GM12878 (cell line): Measurements from ENCODE around the gene TRIP6. TPM values are rescaled to one million over a fixed set of nuclear protein-coding genes. Genes with fewer than 3 reads are reported as not detected.

Source experiments
- BCL11A ChIP-seq: IDR thresholded peaks from 2 replicates; pipeline ENCODE4 v1.6.1; 2011; ENCODE audit warnings: low read depth, low read length
- BHLHE40 ChIP-seq, 2 experiments: fragments of 450-650 bp in 1 of 2; IDR thresholded peaks; 2 replicates each; pipeline ENCODE4 v1.6.1; 2011 to 2017; ENCODE audit warnings: low read depth in 2 of 2, borderline replicate concordance in 1 of 2, improper control_type of control experiment in 1 of 2, low read length in 1 of 2, mild to moderate bottlenecking in 1 of 2
- CBFB ChIP-seq: IDR thresholded peaks from 2 replicates; pipeline ENCODE4 v1.6.1; 2016; ENCODE audit warnings: antibody characterized with exemption, low read depth
- CHD1 ChIP-seq: IDR thresholded peaks from 2 replicates; pipeline ENCODE4 v1.6.1; 2012; ENCODE audit warnings: low read depth, low read length, improper control_type of control experiment
- EP300 ChIP-seq, 2 experiments: fragments of 150-350 bp in 1 of 2; IDR thresholded peaks; 2 replicates each; pipeline ENCODE4 v1.6.1; 2011 to 2012; ENCODE audit warnings: low read depth in 2 of 2, low read length in 2 of 2, borderline replicate concordance in 1 of 2, improper control_type of control experiment in 1 of 2, inconsistent platforms in 1 of 2; ENCODE audit not compliant: control insufficient read depth in 1 of 2
- FOXK2 ChIP-seq: fragments of 450-650 bp; IDR thresholded peaks from 2 replicates; pipeline ENCODE4 v1.6.1; 2017; ENCODE audit warnings: mild to moderate bottlenecking, moderate library complexity
- HDAC2 ChIP-seq: fragments of 200-600 bp; sonication (generic); IDR thresholded peaks from 2 replicates; pipeline ENCODE4 v1.6.1; 2017
- HDAC6 ChIP-seq: fragments of 200-600 bp; sonication (generic); IDR thresholded peaks from one replicate; pipeline ENCODE4 v1.8.0; 2017; ENCODE audit warnings: antibody characterized with exemption; ENCODE audit not compliant: unreplicated experiment
- IKZF1 ChIP-seq: fragments of 450-650 bp; conservative IDR thresholded peaks from 2 replicates; pipeline ENCODE4 v1.6.1; 2017; ENCODE audit warnings: antibody characterized with exemption, mild to moderate bottlenecking
- JUNB ChIP-seq: IDR thresholded peaks from 2 replicates; pipeline ENCODE4 v1.6.1; 2016; ENCODE audit warnings: antibody characterized with exemption, mild to moderate bottlenecking
- KLF5 ChIP-seq: fragments of 450-650 bp; IDR thresholded peaks from 2 replicates; pipeline ENCODE4 v1.6.1; 2014; ENCODE audit warnings: mild to moderate bottlenecking; ENCODE audit not compliant: partially characterized antibody
- MXI1 ChIP-seq: fragments of 150-350 bp; IDR thresholded peaks from 2 replicates; pipeline ENCODE4 v1.6.1; 2011; ENCODE audit warnings: low read depth, mild to moderate bottlenecking, inconsistent platforms, low read length, improper control_type of control experiment
- NFIC ChIP-seq: IDR thresholded peaks from 2 replicates; pipeline ENCODE4 v1.6.1; 2012; ENCODE audit warnings: low read depth, mild to moderate bottlenecking, inconsistent platforms, low read length, moderate library complexity
- NR2C1 ChIP-seq: fragments of 450-650 bp; IDR thresholded peaks from 2 replicates; pipeline ENCODE4 v1.6.1; 2017; ENCODE audit warnings: antibody characterized with exemption, mild to moderate bottlenecking, moderate library complexity
- NRF1 ChIP-seq: conservative IDR thresholded peaks from 2 replicates; pipeline ENCODE4 v1.6.1; 2011; ENCODE audit warnings: mild to moderate bottlenecking, low read depth, low read length, improper control_type of control experiment
- RAD51 ChIP-seq: fragments of 450-650 bp; IDR thresholded peaks from 2 replicates; pipeline ENCODE4 v1.6.1; 2016; ENCODE audit warnings: moderate library complexity, mild to moderate bottlenecking, inconsistent platforms
- RBBP5 ChIP-seq: fragments of 200-600 bp; sonication (generic); conservative IDR thresholded peaks from 2 replicates; pipeline ENCODE4 v1.6.1; 2016
- RFX5 ChIP-seq: IDR thresholded peaks from 2 replicates; pipeline ENCODE4 v1.6.1; 2011; ENCODE audit warnings: low read depth, low read length, improper control_type of control experiment
- SPI1 ChIP-seq: IDR thresholded peaks from 2 replicates; pipeline ENCODE4 v1.6.1; 2011; ENCODE audit warnings: low read depth, mild to moderate bottlenecking, low read length, moderate library complexity, borderline replicate concordance; ENCODE audit not compliant: insufficient read depth
- SREBF1 ChIP-seq: IDR thresholded peaks from 2 replicates; pipeline ENCODE4 v1.6.1; 2012; ENCODE audit warnings: mild to moderate bottlenecking, low read length
- STAT1 ChIP-seq: fragments of 450-650 bp; conservative IDR thresholded peaks from 2 replicates; pipeline ENCODE4 v1.6.1; 2014; ENCODE audit warnings: antibody characterized with exemption, mild to moderate bottlenecking
- SUPT20H ChIP-seq: IDR thresholded peaks from 2 replicates; pipeline ENCODE4 v1.6.1; 2011; ENCODE audit warnings: low read depth, mild to moderate bottlenecking, low read length, moderate library complexity, borderline replicate concordance; ENCODE audit not compliant: control insufficient read depth
- polyA plus RNA-seq, 11 experiments: library from polyadenylated mRNA; depleted of rRNA in 4 of 11; unstranded in 6 of 11; stranded (reverse) in 5 of 11; fragments of >200 nt; fragmentation: Nextera tagmentation in 4 of 11; fragmentation: Illumina TruSeq in 1 of 11; extraction: Ambion mirVana in 4 of 11; extraction: Trizol in 1 of 11; gene quantifications; 1 replicate in 1 of 11; 2 replicates in 10 of 11; pipeline versions ENCODE4 v1.2.1 to v1.2.3, GENCODE V29; 2011 to 2016; ENCODE audit warnings: inconsistent platforms in 2 of 11, missing spikeins in 2 of 11, low read depth in 1 of 11
- total RNA-seq, 4 experiments: library from RNA; depleted of rRNA in 3 of 4; stranded (reverse); fragments of >200 nt in 3 of 4; fragmentation: Illumina TruSeq in 1 of 4; extraction: Trizol in 1 of 4; gene quantifications; 2 replicates each; pipeline versions ENCODE4 v1.2.1 to v1.2.3, GENCODE V29; 2013 to 2021
- TF ChIP-seq, protein P1 (sequence below): fragments of 450-650 bp; IDR thresholded peaks from 2 replicates; pipeline ENCODE4 v1.6.1; 2017; ENCODE audit warnings: antibody characterized with exemption, mild to moderate bottlenecking, moderate library complexity
- TF ChIP-seq, protein P2 (sequence below): IDR thresholded peaks from 2 replicates; pipeline ENCODE4 v1.6.1; 2012; ENCODE audit warnings: low read length, inconsistent platforms
- TF ChIP-seq, protein P3 (sequence below): fragments of 450-650 bp; IDR thresholded peaks from 2 replicates; pipeline ENCODE4 v1.6.1; 2017; ENCODE audit warnings: borderline replicate concordance
- TF ChIP-seq, protein P4 (sequence below): IDR thresholded peaks from 2 replicates; pipeline ENCODE4 v1.6.1; 2011; ENCODE audit warnings: low read depth, mild to moderate bottlenecking, low read length, moderate library complexity, borderline replicate concordance; ENCODE audit errors: extremely low read depth

TRIP6 gene
- total and polyA plus RNA-seq, 10 of the 15 experiments (the other 5 are each of a cell fraction or from before 2014, with no cell fraction given): 2.5 to 47.4 (median 25.5) TPM

DNA sequence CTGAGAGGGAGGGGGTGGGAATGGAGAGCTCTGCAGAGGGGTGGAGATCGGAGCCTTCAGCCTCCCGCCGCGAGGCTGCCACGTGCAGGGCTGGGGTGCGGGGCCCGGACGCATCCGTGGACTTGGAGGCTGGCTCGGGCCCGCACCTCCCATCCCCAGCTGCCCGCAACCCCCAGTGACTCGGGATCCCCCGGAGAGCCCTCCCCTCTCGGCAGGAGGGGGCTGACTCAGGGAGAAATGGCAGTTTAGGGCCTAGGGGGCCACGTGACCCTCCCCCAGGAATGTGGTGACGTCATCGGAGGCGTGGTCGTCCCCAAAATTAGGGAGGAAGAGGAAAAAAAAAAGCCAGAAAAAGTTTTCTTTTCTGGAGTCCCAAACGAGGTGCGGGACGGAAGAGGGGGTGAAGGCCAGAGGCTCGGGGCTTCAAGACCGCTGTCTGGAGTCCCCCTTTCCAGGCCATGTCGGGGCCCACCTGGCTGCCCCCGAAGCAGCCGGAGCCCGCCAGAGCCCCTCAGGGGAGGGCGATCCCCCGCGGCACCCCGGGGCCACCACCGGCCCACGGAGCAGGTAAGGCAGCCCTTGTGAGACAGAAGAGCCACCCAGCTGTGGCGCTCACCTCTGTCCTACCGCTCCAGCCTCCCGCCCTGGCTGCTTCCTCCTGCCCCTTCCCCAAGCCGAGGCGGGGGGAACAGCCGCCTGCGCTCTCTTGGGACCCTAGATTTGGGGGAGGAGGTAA is at the start of gene TRIP6 (continued):
- TF ChIP-seq, protein P1, sequence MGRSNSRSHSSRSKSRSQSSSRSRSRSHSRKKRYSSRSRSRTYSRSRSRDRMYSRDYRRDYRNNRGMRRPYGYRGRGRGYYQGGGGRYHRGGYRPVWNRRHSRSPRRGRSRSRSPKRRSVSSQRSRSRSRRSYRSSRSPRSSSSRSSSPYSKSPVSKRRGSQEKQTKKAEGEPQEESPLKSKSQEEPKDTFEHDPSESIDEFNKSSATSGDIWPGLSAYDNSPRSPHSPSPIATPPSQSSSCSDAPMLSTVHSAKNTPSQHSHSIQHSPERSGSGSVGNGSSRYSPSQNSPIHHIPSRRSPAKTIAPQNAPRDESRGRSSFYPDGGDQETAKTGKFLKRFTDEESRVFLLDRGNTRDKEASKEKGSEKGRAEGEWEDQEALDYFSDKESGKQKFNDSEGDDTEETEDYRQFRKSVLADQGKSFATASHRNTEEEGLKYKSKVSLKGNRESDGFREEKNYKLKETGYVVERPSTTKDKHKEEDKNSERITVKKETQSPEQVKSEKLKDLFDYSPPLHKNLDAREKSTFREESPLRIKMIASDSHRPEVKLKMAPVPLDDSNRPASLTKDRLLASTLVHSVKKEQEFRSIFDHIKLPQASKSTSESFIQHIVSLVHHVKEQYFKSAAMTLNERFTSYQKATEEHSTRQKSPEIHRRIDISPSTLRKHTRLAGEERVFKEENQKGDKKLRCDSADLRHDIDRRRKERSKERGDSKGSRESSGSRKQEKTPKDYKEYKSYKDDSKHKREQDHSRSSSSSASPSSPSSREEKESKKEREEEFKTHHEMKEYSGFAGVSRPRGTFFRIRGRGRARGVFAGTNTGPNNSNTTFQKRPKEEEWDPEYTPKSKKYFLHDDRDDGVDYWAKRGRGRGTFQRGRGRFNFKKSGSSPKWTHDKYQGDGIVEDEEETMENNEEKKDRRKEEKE: no peak
- TF ChIP-seq RFX5: no peak
- TF ChIP-seq MXI1: peak; percentile 60; the same call in 1 of the 2 replicates
- TF ChIP-seq NRF1: no peak
- TF ChIP-seq, protein P2, sequence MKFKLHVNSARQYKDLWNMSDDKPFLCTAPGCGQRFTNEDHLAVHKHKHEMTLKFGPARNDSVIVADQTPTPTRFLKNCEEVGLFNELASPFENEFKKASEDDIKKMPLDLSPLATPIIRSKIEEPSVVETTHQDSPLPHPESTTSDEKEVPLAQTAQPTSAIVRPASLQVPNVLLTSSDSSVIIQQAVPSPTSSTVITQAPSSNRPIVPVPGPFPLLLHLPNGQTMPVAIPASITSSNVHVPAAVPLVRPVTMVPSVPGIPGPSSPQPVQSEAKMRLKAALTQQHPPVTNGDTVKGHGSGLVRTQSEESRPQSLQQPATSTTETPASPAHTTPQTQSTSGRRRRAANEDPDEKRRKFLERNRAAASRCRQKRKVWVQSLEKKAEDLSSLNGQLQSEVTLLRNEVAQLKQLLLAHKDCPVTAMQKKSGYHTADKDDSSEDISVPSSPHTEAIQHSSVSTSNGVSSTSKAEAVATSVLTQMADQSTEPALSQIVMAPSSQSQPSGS: peak; percentile 90
- no peak for TF ChIP-seq KLF5
- no peak for TF ChIP-seq BCL11A
- TF ChIP-seq STAT1: no peak
- TF ChIP-seq BHLHE40 (IDR thresholded peaks at IDR 0.05; ENCODE audit: borderline replicate concordance in 1 of 2, low read depth in 2 of 2, low read length in 1 of 2): peak; percentile 77 to 93
- TF ChIP-seq IKZF1: peak; percentile 83
- no peak for TF ChIP-seq NR2C1
- no peak for TF ChIP-seq RBBP5
- TF ChIP-seq SREBF1: no peak
- TF ChIP-seq HDAC6: no peak
- no peak for TF ChIP-seq SPI1
- TF ChIP-seq NFIC: no peak
- TF ChIP-seq HDAC2: no peak
- TF ChIP-seq EP300 (IDR thresholded peaks at IDR 0.05; ENCODE audit: borderline replicate concordance in 1 of 2, control insufficient read depth in 1 of 2, low read depth in 2 of 2, low read length in 2 of 2): peak in 1 of 2 experiments; percentile 36; a peak in 1 of 4 replicates
- no peak for TF ChIP-seq CBFB
- TF ChIP-seq SUPT20H: no peak
- TF ChIP-seq, protein P3, sequence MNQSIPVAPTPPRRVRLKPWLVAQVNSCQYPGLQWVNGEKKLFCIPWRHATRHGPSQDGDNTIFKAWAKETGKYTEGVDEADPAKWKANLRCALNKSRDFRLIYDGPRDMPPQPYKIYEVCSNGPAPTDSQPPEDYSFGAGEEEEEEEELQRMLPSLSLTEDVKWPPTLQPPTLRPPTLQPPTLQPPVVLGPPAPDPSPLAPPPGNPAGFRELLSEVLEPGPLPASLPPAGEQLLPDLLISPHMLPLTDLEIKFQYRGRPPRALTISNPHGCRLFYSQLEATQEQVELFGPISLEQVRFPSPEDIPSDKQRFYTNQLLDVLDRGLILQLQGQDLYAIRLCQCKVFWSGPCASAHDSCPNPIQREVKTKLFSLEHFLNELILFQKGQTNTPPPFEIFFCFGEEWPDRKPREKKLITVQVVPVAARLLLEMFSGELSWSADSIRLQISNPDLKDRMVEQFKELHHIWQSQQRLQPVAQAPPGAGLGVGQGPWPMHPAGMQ: no peak
- TF ChIP-seq, protein P4, sequence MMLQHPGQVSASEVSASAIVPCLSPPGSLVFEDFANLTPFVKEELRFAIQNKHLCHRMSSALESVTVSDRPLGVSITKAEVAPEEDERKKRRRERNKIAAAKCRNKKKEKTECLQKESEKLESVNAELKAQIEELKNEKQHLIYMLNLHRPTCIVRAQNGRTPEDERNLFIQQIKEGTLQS: peak; percentile 69; the same call in 1 of the 2 replicates
- no peak for TF ChIP-seq FOXK2
- TF ChIP-seq JUNB: peak; percentile 29; the same call in 1 of the 2 replicates
- TF ChIP-seq RAD51: peak; percentile 93
- TF ChIP-seq CHD1: no peak
